Endothelial cell of umbilical vein (primary cell): ENCODE measurements around the gene SYTL3.

Source experiments
- EZH2 ChIP-seq: IDR thresholded peaks from 2 replicates; pipeline ENCODE4 v1.6.1; 2012; ENCODE audit warnings: borderline replicate concordance, low read depth, mild to moderate bottlenecking, moderate library complexity, low read length, inconsistent platforms; ENCODE audit not compliant: severe bottlenecking
- MYC ChIP-seq: IDR thresholded peaks from one replicate; pipeline ENCODE4 v1.6.1; 2011; ENCODE audit warnings: mild to moderate bottlenecking, low read depth, low read length
- POLR2A ChIP-seq: IDR thresholded peaks from 2 replicates; pipeline ENCODE4 v1.6.1; 2012; ENCODE audit warnings: low read depth, mild to moderate bottlenecking, control low read depth, low read length
- POLR2AphosphoS5 ChIP-seq: IDR thresholded peaks from 2 replicates; pipeline ENCODE4 v1.6.1; 2012; ENCODE audit warnings: low read depth, mild to moderate bottlenecking, control low read depth, low read length, moderate library complexity; ENCODE audit not compliant: insufficient read depth
- TF ChIP-seq, protein P1 (sequence below): IDR thresholded peaks from 2 replicates; pipeline ENCODE4 v1.6.1; 2011; ENCODE audit not compliant: insufficient read depth, insufficient read length
- TF ChIP-seq, protein P2 (sequence below), 2 donors: IDR thresholded peaks; 1 replicate in 1 of 2; 2 replicates in 1 of 2; pipeline ENCODE4 v1.5.1; 2011; ENCODE audit warnings: low read length in 2 of 2, mild to moderate bottlenecking in 2 of 2, moderate library complexity in 2 of 2, control low read depth in 1 of 2, inconsistent platforms in 1 of 2, low read depth in 1 of 2; ENCODE audit not compliant: insufficient read depth in 1 of 2; ENCODE audit errors: extremely low read depth in 1 of 2

DNA sequence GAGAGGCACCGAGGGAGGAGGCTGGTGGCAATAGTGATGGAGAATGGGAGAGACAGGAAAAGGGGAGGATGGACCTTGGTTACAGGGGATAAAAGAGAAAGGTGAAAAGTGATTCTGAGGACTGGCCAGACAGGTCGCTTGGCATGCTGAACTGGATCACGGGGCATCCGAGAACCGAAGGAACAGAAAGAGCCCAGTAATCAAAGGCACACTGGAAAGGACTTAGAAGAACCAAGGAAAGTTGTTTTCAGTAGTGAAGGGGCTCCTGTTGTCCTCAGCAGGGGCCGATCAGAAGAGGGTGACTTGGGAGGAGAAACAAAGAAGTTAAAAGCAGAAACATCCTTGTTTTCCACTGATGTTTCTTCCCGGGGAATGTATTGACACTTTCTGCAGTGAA, 18.9 kb downstream of the SYTL3 start:
- TF ChIP-seq MYC: no peak
- no peak for TF ChIP-seq POLR2AphosphoS5
- TF ChIP-seq POLR2A: no peak
- TF ChIP-seq, protein P1, sequence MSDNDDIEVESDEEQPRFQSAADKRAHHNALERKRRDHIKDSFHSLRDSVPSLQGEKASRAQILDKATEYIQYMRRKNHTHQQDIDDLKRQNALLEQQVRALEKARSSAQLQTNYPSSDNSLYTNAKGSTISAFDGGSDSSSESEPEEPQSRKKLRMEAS: no peak
- TF ChIP-seq, protein P2, sequence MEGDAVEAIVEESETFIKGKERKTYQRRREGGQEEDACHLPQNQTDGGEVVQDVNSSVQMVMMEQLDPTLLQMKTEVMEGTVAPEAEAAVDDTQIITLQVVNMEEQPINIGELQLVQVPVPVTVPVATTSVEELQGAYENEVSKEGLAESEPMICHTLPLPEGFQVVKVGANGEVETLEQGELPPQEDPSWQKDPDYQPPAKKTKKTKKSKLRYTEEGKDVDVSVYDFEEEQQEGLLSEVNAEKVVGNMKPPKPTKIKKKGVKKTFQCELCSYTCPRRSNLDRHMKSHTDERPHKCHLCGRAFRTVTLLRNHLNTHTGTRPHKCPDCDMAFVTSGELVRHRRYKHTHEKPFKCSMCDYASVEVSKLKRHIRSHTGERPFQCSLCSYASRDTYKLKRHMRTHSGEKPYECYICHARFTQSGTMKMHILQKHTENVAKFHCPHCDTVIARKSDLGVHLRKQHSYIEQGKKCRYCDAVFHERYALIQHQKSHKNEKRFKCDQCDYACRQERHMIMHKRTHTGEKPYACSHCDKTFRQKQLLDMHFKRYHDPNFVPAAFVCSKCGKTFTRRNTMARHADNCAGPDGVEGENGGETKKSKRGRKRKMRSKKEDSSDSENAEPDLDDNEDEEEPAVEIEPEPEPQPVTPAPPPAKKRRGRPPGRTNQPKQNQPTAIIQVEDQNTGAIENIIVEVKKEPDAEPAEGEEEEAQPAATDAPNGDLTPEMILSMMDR (IDR thresholded peaks at IDR 0.05; ENCODE audit: extremely low read depth in 1 of 2, insufficient read depth in 1 of 2, low read depth in 1 of 2, low read length in 2 of 2): no peak
- TF ChIP-seq EZH2: no peak
